Heart left ventricle (tissue), 16 donors: ENCODE data around the gene NTMT2. TPM values are rescaled to one million over a fixed set of nuclear protein-coding genes. Genes with fewer than 3 reads are reported as not detected.
A peak's percentile ranks its signal among the peaks of the same experiment; 100 is the strongest.

Experiments
- ATAC-seq, 4 donors: fragments of 200-7000 bp; cut with Tn5 transposase; one replicate each; pipeline ENCODE4 v1.9.1; 2020 to 2022; ENCODE audit warnings: moderate library complexity in 4 of 4, mild to moderate bottlenecking in 3 of 4, moderate number of reproducible peaks in 1 of 4
- DNase-seq, 5 donors: peaks; one replicate each; pipeline ENCODE4 v3.0.0-alpha.2; 2020
- H3K27ac ChIP-seq, 12 donors: fragments of 200-600 bp; sonication (generic) in 4 of 12; one replicate each; pipeline versions ENCODE4 v1.5.0 to v1.8.0; 2016 to 2022; ENCODE audit warnings: mild to moderate bottlenecking in 2 of 12
- H3K27me3 ChIP-seq, 9 donors: fragments of 200-600 bp; sonication (generic) in 2 of 9; one replicate each; pipeline versions ENCODE4 v1.5.1 to v1.8.0; 2016 to 2022; ENCODE audit warnings: mild to moderate bottlenecking in 3 of 9
- H3K36me3 ChIP-seq, 9 donors: fragments of 200-600 bp; sonication (generic) in 2 of 9; one replicate each; pipeline versions ENCODE4 v1.5.0 to v1.8.0; 2018 to 2022; ENCODE audit warnings: mild to moderate bottlenecking in 2 of 9
- H3K4me1 ChIP-seq, 12 donors: fragments of 200-600 bp; sonication (generic) in 4 of 12; one replicate each; pipeline versions ENCODE4 v1.5.0 to v1.8.0; 2016 to 2022; ENCODE audit warnings: mild to moderate bottlenecking in 3 of 12
- H3K4me3 ChIP-seq, 12 donors: fragments of 200-600 bp; sonication (generic) in 4 of 12; one replicate each; pipeline versions ENCODE4 v1.5.0 to v1.8.0; 2017 to 2022; ENCODE audit warnings: mild to moderate bottlenecking in 9 of 12, moderate library complexity in 4 of 12
- H3K9me3 ChIP-seq, 12 donors: fragments of 200-600 bp; sonication (generic) in 4 of 12; one replicate each; pipeline versions ENCODE4 v1.5.0 to v1.8.0; 2016 to 2022; ENCODE audit warnings: mild to moderate bottlenecking in 1 of 12
- POLR2A ChIP-seq, 2 donors: fragments of 450-650 bp; IDR thresholded peaks; one replicate each; pipeline ENCODE4 v1.6.1; 2017; ENCODE audit warnings: antibody characterized with exemption in 2 of 2, mild to moderate bottlenecking in 2 of 2, moderate library complexity in 2 of 2
- WGBS, 4 donors: extraction: QIAGEN DNeasy Blood & Tissue Kit in 2 of 4; methylation state at CpG; one replicate each; pipeline versions ENCODE4 v1.1.5 to v1.1.7; 2013 to 2018; 5-methylcytosine and 5-hydroxymethylcytosine counted together
- intact Hi-C, 10 donors: fragments of 100-400 bp; cut with DNase I; formaldehyde crosslinking; loops; one replicate each; pipeline versions ENCODE4 v1.11.1 to v1.14.2; 2022
- polyA plus RNA-seq, 2 donors: library from polyadenylated mRNA; stranded (reverse); fragments of 200-250 nt; gene quantifications; one replicate each; pipeline ENCODE4 v1.2.3, GENCODE V29; 2013
- total RNA-seq, 9 donors: library from RNA; depleted of rRNA in 2 of 9; stranded (reverse); fragments of >200 nt in 2 of 9; fragmentation: NEBNext Ultra II Directional in 3 of 9; extraction: Animal tissue kit (Norgen Biotek cat#: 25700) in 3 of 9; gene quantifications; one replicate each; pipeline versions ENCODE4 v1.1.0 to v1.2.4, GENCODE V29; 2016 to 2023
- TF ChIP-seq, protein P1 (sequence below), 12 donors: fragments of 200-600 bp; sonication (generic) in 4 of 12; IDR thresholded peaks; one replicate each; pipeline versions ENCODE4 v1.5.0 to v1.8.0; 2018 to 2022; ENCODE audit warnings: antibody characterized with exemption in 12 of 12, mild to moderate bottlenecking in 5 of 12
- donor health status: ischemic (EF 13 %, LVEDD 7.1; RV severe dilation, severe dysfunction).
- donor health status: healthy with polysubstance abuse.
- donor health status: DM: no; HTN: yes; CAD: no.
- donor health status: DM: no; HTN: no; CAD: no.
- donor health status: ischemic (EF 25% LVEDD 6.9; RV normal size, moderate dysfunction).
- donor health status: ischemic (EF 25% LVEDD 5.7; RV mildly dilated, moderate dysfunction).
- donor health status: healthy.
- donor health status: DM: yes; HTN: yes; CAD: no.
- donor health status: ischemic (EF 35%, LVEDD 5.7; RV mildly dilated, moderate dysfunction).
- donor health status: nonischemic (EF 11% LVEDD 7.7; RV severe dilation, severe dysfunction).
- donor health status: DM: yes; HTN: yes; CAD: no.
- donor health status: PGD.
- donor health status: ischemic (EF 29% LVEDD 5.4; RV normal size, mild dysfunction).
- donor health status: nonischemic (EF 23%, LVEDD 6.1; RV moderate dilation, normal function).

Gene NTMT2
- total and polyA plus RNA-seq, 11 donors: 0.33 to 3.6 (median 1.8) TPM

DNA sequence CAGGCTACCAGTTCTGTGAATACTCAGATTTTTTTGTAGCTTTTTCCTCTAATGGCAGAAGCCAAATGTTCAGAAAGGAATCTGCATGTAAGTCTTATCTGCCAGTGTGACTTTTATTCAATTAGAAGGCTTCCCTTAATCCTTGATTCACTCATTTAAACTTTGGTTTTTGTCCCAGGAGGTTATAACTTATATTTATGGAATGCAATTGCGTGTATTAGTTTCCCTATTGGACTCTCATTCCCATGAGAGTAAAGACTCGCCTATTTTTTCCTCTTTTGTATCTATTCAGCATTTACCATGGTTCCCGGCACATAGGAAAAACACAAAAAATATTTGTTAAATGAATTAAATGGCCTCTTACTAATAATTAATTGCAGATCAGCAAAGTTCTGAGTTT is 3.5 kb downstream of the NTMT2 start:
- Histone ChIP-seq H3K4me3 (no peak overlapping the region), H3K36me3 (no peaks in the 10 kb centered on the region), H3K9me3 (peaks cover 0 to 28% (median 3%) of the 10 kb centered on the region in 12 donors), H3K27ac (peak overlapping the region in 4 of 12 donors; percentile 2 to 51 (median 35)), H3K27me3 (no peaks in the 10 kb centered on the region), H3K4me1 (peaks cover 0 to 24% (median 5%) of the 10 kb centered on the region in 12 donors)
- DNase-seq (no peak), ATAC-seq (no peak)
- WGBS, 4 donors: 46 to 60% (median 56%) methylated on average over 3 of the region's 3 CpGs
- TF ChIP-seq POLR2A (IDR thresholded peaks at IDR 0.05): no peak
- TF ChIP-seq, protein P1, sequence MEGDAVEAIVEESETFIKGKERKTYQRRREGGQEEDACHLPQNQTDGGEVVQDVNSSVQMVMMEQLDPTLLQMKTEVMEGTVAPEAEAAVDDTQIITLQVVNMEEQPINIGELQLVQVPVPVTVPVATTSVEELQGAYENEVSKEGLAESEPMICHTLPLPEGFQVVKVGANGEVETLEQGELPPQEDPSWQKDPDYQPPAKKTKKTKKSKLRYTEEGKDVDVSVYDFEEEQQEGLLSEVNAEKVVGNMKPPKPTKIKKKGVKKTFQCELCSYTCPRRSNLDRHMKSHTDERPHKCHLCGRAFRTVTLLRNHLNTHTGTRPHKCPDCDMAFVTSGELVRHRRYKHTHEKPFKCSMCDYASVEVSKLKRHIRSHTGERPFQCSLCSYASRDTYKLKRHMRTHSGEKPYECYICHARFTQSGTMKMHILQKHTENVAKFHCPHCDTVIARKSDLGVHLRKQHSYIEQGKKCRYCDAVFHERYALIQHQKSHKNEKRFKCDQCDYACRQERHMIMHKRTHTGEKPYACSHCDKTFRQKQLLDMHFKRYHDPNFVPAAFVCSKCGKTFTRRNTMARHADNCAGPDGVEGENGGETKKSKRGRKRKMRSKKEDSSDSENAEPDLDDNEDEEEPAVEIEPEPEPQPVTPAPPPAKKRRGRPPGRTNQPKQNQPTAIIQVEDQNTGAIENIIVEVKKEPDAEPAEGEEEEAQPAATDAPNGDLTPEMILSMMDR (IDR thresholded peaks at IDR 0.05): no peak
- intact Hi-C loops: loop anchor here in 6 of 10 donors (5.0 to 10.0 kb wide), 5 partner anchors 74 to 516 kb away; partner anchors contain the start of genes GORAB (in 4 of the 6), PRRX1 (in 2 of the 6) and KIFAP3 (in 1 of the 6)

DNA sequence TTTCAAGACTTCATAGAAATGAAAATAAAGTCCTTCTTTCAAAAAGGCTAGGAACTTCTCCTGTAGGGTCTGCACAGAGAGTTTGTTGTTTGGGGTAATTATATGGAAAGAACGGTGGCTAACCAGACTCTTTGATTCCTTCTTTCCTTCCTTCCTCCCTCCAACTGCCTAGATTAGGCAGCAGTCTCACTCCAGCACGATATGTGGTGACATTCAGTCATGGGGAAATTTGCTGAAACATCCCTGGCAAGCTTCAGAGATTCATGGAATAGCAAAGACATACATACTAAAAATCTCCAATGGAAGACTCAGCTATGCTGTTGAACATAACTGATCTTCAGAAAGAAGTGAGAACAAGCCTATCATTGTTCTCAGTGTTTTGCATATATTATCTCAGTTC is 4.3 kb downstream of the NTMT2 start:
- ATAC-seq: no peak
- H3K4me3 ChIP-seq: no peak overlapping the region
- H3K36me3 ChIP-seq: no peaks in the 10 kb centered on the region
- TF ChIP-seq POLR2A (IDR thresholded peaks at IDR 0.05): no peak
- TF ChIP-seq, protein P1 (IDR thresholded peaks at IDR 0.05): no peak
- peak overlapping the region in 6 of 12 donors; percentile 2 to 51 (median 22) for H3K27ac ChIP-seq
- peaks cover 0 to 27% (median 3%) of the 10 kb centered on the region in 12 donors for H3K9me3 ChIP-seq
- H3K4me1 ChIP-seq: peaks cover 0 to 23% (median 5%) of the 10 kb centered on the region in 12 donors
- no peak for DNase-seq
- WGBS, 4 donors: 0 to 12% (median 10%) methylated on average over 2 of the region's 2 CpGs
- intact Hi-C loops: no loop called here
- no peaks in the 10 kb centered on the region for H3K27me3 ChIP-seq

DNA sequence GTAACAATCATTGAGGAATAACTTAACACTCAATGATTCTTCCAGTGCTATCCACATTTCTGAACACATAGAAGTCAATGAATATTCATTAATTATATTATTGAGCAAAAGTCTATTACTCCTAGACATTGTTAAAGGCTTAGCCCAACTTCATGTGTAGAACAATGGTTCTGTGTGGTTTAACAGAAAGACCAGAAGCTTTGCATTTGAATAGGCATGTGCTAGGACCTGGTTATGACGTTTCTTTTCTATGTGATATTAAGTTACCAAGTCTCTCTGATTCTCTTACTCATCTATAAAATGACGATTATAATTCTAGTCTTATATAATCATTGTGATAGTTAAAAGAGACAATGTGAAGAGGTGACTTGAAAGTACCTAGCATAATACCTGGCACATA is 5.2 kb downstream of the NTMT2 start:
- intact Hi-C loops: no loop called here
- Histone ChIP-seq H3K4me3 (no peak overlapping the region), H3K4me1 (peaks cover 0 to 16% (median 5%) of the 10 kb centered on the region in 12 donors), H3K36me3 (no peaks in the 10 kb centered on the region), H3K27ac (no peak overlapping the region), H3K9me3 (peaks cover 0 to 27% (median 3%) of the 10 kb centered on the region in 12 donors), H3K27me3 (no peaks in the 10 kb centered on the region)
- WGBS, 4 donors: 79 to 88% (median 83%) methylated on average over 2 of the region's 2 CpGs
- TF ChIP-seq, protein P1 (IDR thresholded peaks at IDR 0.05): no peak
- TF ChIP-seq POLR2A (IDR thresholded peaks at IDR 0.05): no peak
- no peak for ATAC-seq
- no peak for DNase-seq

DNA sequence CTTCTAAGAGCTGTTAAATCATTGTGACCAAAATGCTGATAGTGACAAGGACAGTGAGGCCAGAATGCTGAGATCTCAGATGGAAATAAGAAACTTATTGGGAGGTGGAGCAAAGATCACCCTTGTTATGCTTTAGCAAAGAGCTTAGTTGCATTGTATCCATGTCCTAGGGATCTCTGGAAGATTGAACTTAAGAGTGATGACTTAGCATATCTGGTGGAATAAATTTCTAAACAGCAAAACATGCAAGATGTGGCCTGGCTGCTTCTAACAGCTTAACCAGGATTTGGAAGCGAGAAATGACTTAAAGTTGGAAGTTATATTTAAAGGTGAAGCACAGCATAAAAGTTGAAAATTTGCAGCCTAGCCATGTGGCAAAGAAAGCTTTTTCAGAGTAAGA is 7.7 kb downstream of the NTMT2 start:
- DNase-seq (no peak), ATAC-seq (no peak)
- 88 to 97% (median 92%) methylated on average over 1 of the region's 1 CpG for WGBS, 4 donors
- Histone ChIP-seq H3K4me3 (no peak overlapping the region), H3K36me3 (no peaks in the 10 kb centered on the region), H3K4me1 (peaks cover 0 to 16% (median 4%) of the 10 kb centered on the region in 12 donors), H3K27me3 (no peaks in the 10 kb centered on the region), H3K9me3 (peaks cover 0 to 26% (median 3%) of the 10 kb centered on the region in 12 donors), H3K27ac (no peak overlapping the region)
- no peak for TF ChIP-seq POLR2A (IDR thresholded peaks at IDR 0.05)
- TF ChIP-seq, protein P1 (IDR thresholded peaks at IDR 0.05): no peak
- intact Hi-C loops: loop anchor here in 1 of 10 donors (1.0 kb wide), 1 partner anchor 13 kb away; no protein-coding TSS in a partner anchor
